GM21367 (cell line): ENCODE measurements around the gene TCF7L1.
"Not testable (repeated sequence)": the region's sequence is repeated elsewhere in the genome, so short reads cannot be mapped to it uniquely, and the experiment has no call there.

Experiments
- ATAC-seq: cut with Tn5 transposase; IDR thresholded peaks from one replicate; pipeline ENCODE4 v1.9.1; 2021; ENCODE audit not compliant: unreplicated experiment

TCF7L1 gene

GRCh38 chr2:85132397-85132796, 795 bp upstream of the TCF7L1 start:
- ATAC-seq = no peak

GRCh38 chr2:85133751-85134254, 611 bp downstream of the TCF7L1 start:
- ATAC-seq = peak; percentile 35

GRCh38 chr2:85134255-85134895, 1.2 kb downstream of the TCF7L1 start:
- no peak for ATAC-seq

- no peak for ATAC-seq
These were observed 1.9 kb downstream of the TCF7L1 start for GRCh38 chr2:85134896-85135659.

GRCh38 chr2:85135660-85135914, 2.4 kb downstream of the TCF7L1 start:
- ATAC-seq = no peak

- no peak for ATAC-seq
These were observed 4.0 kb downstream of the TCF7L1 start for GRCh38 chr2:85137156-85137555.

- no peak for ATAC-seq
These were observed 10.4 kb downstream of the TCF7L1 start for GRCh38 chr2:85143463-85144082.

GRCh38 chr2:85145116-85145820, 12.1 kb downstream of the TCF7L1 start:
- no peak for ATAC-seq

- no peak for ATAC-seq
These were observed 15.0 kb downstream of the TCF7L1 start for GRCh38 chr2:85148190-85148589.

- ATAC-seq = no peak
These were observed 17.8 kb downstream of the TCF7L1 start for GRCh38 chr2:85151026-85151425.

GRCh38 chr2:85152895-85153294, 19.7 kb downstream of the TCF7L1 start:
- no peak for ATAC-seq

GRCh38 chr2:85154048-85154753, 21.0 kb downstream of the TCF7L1 start:
- no peak for ATAC-seq

- not testable (repeated sequence) for ATAC-seq
These were observed 21.9 kb downstream of the TCF7L1 start for GRCh38 chr2:85155082-85155481.

- no peak for ATAC-seq
These were observed 23.0 kb downstream of the TCF7L1 start for GRCh38 chr2:85156153-85156552.

GRCh38 chr2:85156619-85157018, 23.4 kb downstream of the TCF7L1 start:
- no peak for ATAC-seq

- no peak for ATAC-seq
These were observed 24.2 kb downstream of the TCF7L1 start for GRCh38 chr2:85157345-85157744.

GRCh38 chr2:85158559-85159273, 25.5 kb downstream of the TCF7L1 start:
- no peak for ATAC-seq

- ATAC-seq = no peak
These were observed 26.4 kb downstream of the TCF7L1 start for GRCh38 chr2:85159589-85159988.

GRCh38 chr2:85160966-85161960, 28.1 kb downstream of the TCF7L1 start:
- no peak for ATAC-seq
